HG02759 (cell line): ENCODE measurements around the gene CALR3.
A peak's percentile ranks its signal among the peaks of the same experiment; 100 is the strongest.
"Not testable (repeated sequence)": the region's sequence is repeated elsewhere in the genome, so short reads cannot be mapped to it uniquely, and the experiment has no call there.

ENCODE experiments used
- ATAC-seq: cut with Tn5 transposase; IDR thresholded peaks from one replicate; pipeline ENCODE4 v1.9.1; 2021; ENCODE audit warnings: mild to moderate bottlenecking, moderate library complexity; ENCODE audit not compliant: unreplicated experiment

The CALR3 gene

GRCh38 chr19:16495982-16496612 lies at the start of gene CALR3, which contains the start of gene C19orf44:
Gene CALR3, minus strand, starts transcription at chr19:16496167. Its CDS starts 38 bp downstream, at chr19:16496129.
Gene C19orf44, plus strand, starts transcription at chr19:16496394. Its CDS starts 4,399 bp downstream, at chr19:16500793.
- ATAC-seq: peak; percentile 96

- ATAC-seq: no peak
These were observed 48.7 kb upstream of the CALR3 start for GRCh38 chr19:16544473-16545231.

GRCh38 chr19:16543734-16544133 lies 47.8 kb upstream of the CALR3 start:
- not testable (repeated sequence) for ATAC-seq

- ATAC-seq: no peak
These were observed 47.0 kb upstream of the CALR3 start for GRCh38 chr19:16542910-16543472.

GRCh38 chr19:16542045-16542909 lies 46.3 kb upstream of the CALR3 start, which contains the start of gene CHERP:
Gene CHERP, minus strand, starts transcription at chr19:16542437. Its CDS starts 59 bp downstream, at chr19:16542378.
- ATAC-seq: peak; percentile 83

GRCh38 chr19:16541526-16542044 lies 45.6 kb upstream of the CALR3 start:
- ATAC-seq: peak; percentile 2

- ATAC-seq: no peak
These were observed 45.0 kb upstream of the CALR3 start for GRCh38 chr19:16540948-16541347.

- no peak for ATAC-seq
These were observed 41.1 kb upstream of the CALR3 start for GRCh38 chr19:16537111-16537510.

- no peak for ATAC-seq
These were observed 40.2 kb upstream of the CALR3 start for GRCh38 chr19:16536130-16536529.

GRCh38 chr19:16535381-16535780 lies 39.4 kb upstream of the CALR3 start:
- no peak for ATAC-seq

- ATAC-seq: no peak
These were observed 36.7 kb upstream of the CALR3 start for GRCh38 chr19:16532440-16533234.

GRCh38 chr19:16531380-16531669 lies 35.4 kb upstream of the CALR3 start:
- no peak for ATAC-seq

GRCh38 chr19:16530540-16531379 lies 34.8 kb upstream of the CALR3 start:
- ATAC-seq: no peak

GRCh38 chr19:16529466-16530144 lies 33.6 kb upstream of the CALR3 start:
- no peak for ATAC-seq

- ATAC-seq: no peak
These were observed 32.1 kb upstream of the CALR3 start for GRCh38 chr19:16527971-16528521.

- ATAC-seq: no peak
These were observed 31.5 kb upstream of the CALR3 start for GRCh38 chr19:16527334-16527935.

GRCh38 chr19:16525751-16526481 lies 29.9 kb upstream of the CALR3 start:
- no peak for ATAC-seq
